ENCODE measurements around the gene PLXNA4.

PLXNA4 gene

DNA sequence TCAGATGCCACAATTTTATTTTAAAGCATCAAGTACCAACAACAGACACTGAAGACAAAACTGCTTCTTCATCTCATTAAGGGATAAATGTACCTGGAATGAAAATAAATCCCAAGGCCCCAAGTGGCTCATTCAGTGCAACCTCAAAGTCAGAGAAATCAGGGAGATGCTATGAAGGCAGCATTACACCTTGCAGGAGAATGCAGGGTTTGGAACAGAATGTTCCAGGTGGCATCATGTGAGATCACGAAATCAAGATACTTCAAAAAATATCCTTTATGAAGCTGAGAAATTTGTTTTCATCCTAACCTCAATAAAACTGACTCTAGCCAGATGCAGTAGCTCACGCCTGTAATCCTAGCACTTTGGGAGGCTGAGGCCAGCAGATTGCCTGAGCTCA is 477.1 kb downstream of the PLXNA4 start:
- FAIRE-seq (no peak), DNase-seq (ENCODE audit: insufficient read length, low spot score) (no peak)

GRCh38 chr7:132098327-132098726 is 477.9 kb downstream of the PLXNA4 start:
- DNase-seq (ENCODE audit: insufficient read length, low spot score) = no peak
- TF ChIP-seq POLR2A (IDR thresholded peaks at IDR 0.05; ENCODE audit: low read depth, low read length) (no peak), POU2F2 (IDR thresholded peaks at IDR 0.05; ENCODE audit: low read depth, low read length) (no peak), TAF1 (IDR thresholded peaks at IDR 0.05; ENCODE audit: low read depth, low read length) (no peak), PAX5 (IDR thresholded peaks at IDR 0.05; ENCODE audit: insufficient read depth, low read length, severe bottlenecking) (no peak), POLR2AphosphoS5 (IDR thresholded peaks at IDR 0.05; ENCODE audit: low read depth, low read length) (no peak), SPI1 (IDR thresholded peaks at IDR 0.05; ENCODE audit: low read depth, low read length) (no peak)
- FAIRE-seq = no peak

More for the DNA sequence above, 477.1 kb downstream of the PLXNA4 start:
- TF ChIP-seq POLR2AphosphoS5 (IDR thresholded peaks at IDR 0.05; ENCODE audit: low read depth, low read length) (no peak), POU2F2 (IDR thresholded peaks at IDR 0.05; ENCODE audit: low read depth, low read length) (no peak), PAX5 (IDR thresholded peaks at IDR 0.05; ENCODE audit: insufficient read depth, low read length, severe bottlenecking) (no peak), TAF1 (IDR thresholded peaks at IDR 0.05; ENCODE audit: low read depth, low read length) (no peak), POLR2A (IDR thresholded peaks at IDR 0.05; ENCODE audit: low read depth, low read length) (no peak), SPI1 (IDR thresholded peaks at IDR 0.05; ENCODE audit: low read depth, low read length) (no peak)

DNA sequence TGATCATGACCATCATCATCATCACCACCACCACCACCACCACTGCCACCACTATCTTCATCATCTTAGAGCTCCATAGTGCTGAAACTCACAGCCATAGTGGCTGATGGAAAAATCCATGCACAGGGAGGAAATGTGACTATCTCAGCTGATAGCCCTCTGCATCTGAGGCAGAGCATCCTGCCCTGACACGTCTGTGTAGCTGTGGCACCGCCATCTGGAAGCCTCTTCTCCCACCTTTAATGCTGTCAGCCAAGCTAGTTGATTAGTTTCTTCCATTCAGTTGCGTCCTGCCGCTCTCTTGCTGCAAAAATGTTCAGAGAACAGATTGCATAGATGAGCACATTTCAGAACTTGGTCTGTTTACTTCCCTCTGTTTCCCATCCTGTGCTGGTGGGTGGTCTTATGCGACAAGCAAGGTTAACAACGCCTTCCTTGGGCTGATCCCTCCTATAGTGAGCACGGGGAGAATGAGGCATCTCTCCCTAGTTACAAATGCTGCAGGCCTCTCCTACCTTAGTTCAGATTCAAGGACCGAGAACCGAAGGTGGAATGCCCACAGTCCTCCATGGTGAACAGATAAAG is 478.6 kb downstream of the PLXNA4 start:
- DNase-seq (ENCODE audit: insufficient read length, low spot score) (no peak), FAIRE-seq (no peak)
- TF ChIP-seq PAX5 (IDR thresholded peaks at IDR 0.05; ENCODE audit: insufficient read depth, low read length, severe bottlenecking) (no peak), TAF1 (IDR thresholded peaks at IDR 0.05; ENCODE audit: low read depth, low read length) (no peak), SPI1 (IDR thresholded peaks at IDR 0.05; ENCODE audit: low read depth, low read length) (no peak), POLR2A (IDR thresholded peaks at IDR 0.05; ENCODE audit: low read depth, low read length) (no peak), POU2F2 (IDR thresholded peaks at IDR 0.05; ENCODE audit: low read depth, low read length) (no peak), POLR2AphosphoS5 (IDR thresholded peaks at IDR 0.05; ENCODE audit: low read depth, low read length) (no peak)

- FAIRE-seq (no peak), DNase-seq (ENCODE audit: insufficient read length, low spot score) (no peak)
- TF ChIP-seq POU2F2 (IDR thresholded peaks at IDR 0.05; ENCODE audit: low read depth, low read length) (no peak), TAF1 (IDR thresholded peaks at IDR 0.05; ENCODE audit: low read depth, low read length) (no peak), POLR2AphosphoS5 (IDR thresholded peaks at IDR 0.05; ENCODE audit: low read depth, low read length) (no peak), SPI1 (IDR thresholded peaks at IDR 0.05; ENCODE audit: low read depth, low read length) (no peak), PAX5 (IDR thresholded peaks at IDR 0.05; ENCODE audit: insufficient read depth, low read length, severe bottlenecking) (no peak), POLR2A (IDR thresholded peaks at IDR 0.05; ENCODE audit: low read depth, low read length) (no peak)
Measured at GRCh38 chr7:132095111-132095765, 481.0 kb downstream of the PLXNA4 start.

- no peak for FAIRE-seq
- no peak for TF ChIP-seq SPI1 (IDR thresholded peaks at IDR 0.05; ENCODE audit: low read depth, low read length)
- TF ChIP-seq TAF1 (IDR thresholded peaks at IDR 0.05; ENCODE audit: low read depth, low read length) = no peak
- no peak for TF ChIP-seq POU2F2 (IDR thresholded peaks at IDR 0.05; ENCODE audit: low read depth, low read length)
- no peak for TF ChIP-seq POLR2A (IDR thresholded peaks at IDR 0.05; ENCODE audit: low read depth, low read length)
- TF ChIP-seq PAX5 (IDR thresholded peaks at IDR 0.05; ENCODE audit: insufficient read depth, low read length, severe bottlenecking) = no peak
- TF ChIP-seq POLR2AphosphoS5 (IDR thresholded peaks at IDR 0.05; ENCODE audit: low read depth, low read length) = no peak
- no peak for DNase-seq (ENCODE audit: insufficient read length, low spot score)
Measured at GRCh38 chr7:132092106-132092505, 484.2 kb downstream of the PLXNA4 start.

GRCh38 chr7:132091706-132092105 is 484.6 kb downstream of the PLXNA4 start:
- FAIRE-seq (no peak), DNase-seq (ENCODE audit: insufficient read length, low spot score) (no peak)
- TF ChIP-seq POLR2AphosphoS5 (IDR thresholded peaks at IDR 0.05; ENCODE audit: low read depth, low read length) (no peak), POU2F2 (IDR thresholded peaks at IDR 0.05; ENCODE audit: low read depth, low read length) (no peak), POLR2A (IDR thresholded peaks at IDR 0.05; ENCODE audit: low read depth, low read length) (no peak), SPI1 (IDR thresholded peaks at IDR 0.05; ENCODE audit: low read depth, low read length) (no peak), TAF1 (IDR thresholded peaks at IDR 0.05; ENCODE audit: low read depth, low read length) (no peak), PAX5 (IDR thresholded peaks at IDR 0.05; ENCODE audit: insufficient read depth, low read length, severe bottlenecking) (no peak)

DNA sequence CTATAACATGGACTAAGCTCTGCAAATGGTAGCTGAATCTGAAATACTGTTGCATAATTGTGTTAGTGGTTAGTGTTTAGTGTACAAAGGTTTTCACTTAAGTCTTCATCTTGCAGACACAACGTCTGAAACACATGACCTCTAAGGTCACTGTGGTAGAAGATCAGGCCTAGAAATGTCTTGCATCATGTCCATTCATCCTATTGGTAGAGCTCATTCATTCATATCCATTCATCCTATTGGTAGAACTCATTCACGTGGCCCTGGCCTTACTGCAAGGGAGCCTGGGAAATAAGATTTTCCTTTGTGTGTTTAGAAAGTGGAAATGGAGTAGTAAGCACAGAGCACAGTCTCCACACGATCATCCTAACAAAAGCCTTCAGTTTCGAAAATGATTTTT is 485.8 kb downstream of the PLXNA4 start:
- DNase-seq (ENCODE audit: insufficient read length, low spot score) = no peak
- TF ChIP-seq PAX5 (IDR thresholded peaks at IDR 0.05; ENCODE audit: insufficient read depth, low read length, severe bottlenecking) = no peak
- TF ChIP-seq TAF1 (IDR thresholded peaks at IDR 0.05; ENCODE audit: low read depth, low read length) = no peak
- no peak for TF ChIP-seq POLR2A (IDR thresholded peaks at IDR 0.05; ENCODE audit: low read depth, low read length)
- TF ChIP-seq POLR2AphosphoS5 (IDR thresholded peaks at IDR 0.05; ENCODE audit: low read depth, low read length) = no peak
- TF ChIP-seq POU2F2 (IDR thresholded peaks at IDR 0.05; ENCODE audit: low read depth, low read length) = no peak
- TF ChIP-seq SPI1 (IDR thresholded peaks at IDR 0.05; ENCODE audit: low read depth, low read length) = no peak
- FAIRE-seq = no peak

- TF ChIP-seq POLR2AphosphoS5 (IDR thresholded peaks at IDR 0.05; ENCODE audit: low read depth, low read length) = no peak
- FAIRE-seq (no peak), DNase-seq (ENCODE audit: insufficient read length, low spot score) (no peak)
Measured at GRCh38 chr7:132089356-132089755, 486.9 kb downstream of the PLXNA4 start.

GRCh38 chr7:132087421-132087820 is 488.8 kb downstream of the PLXNA4 start:
- no peak for TF ChIP-seq POLR2AphosphoS5 (IDR thresholded peaks at IDR 0.05; ENCODE audit: low read depth, low read length)
- TF ChIP-seq POLR2A (IDR thresholded peaks at IDR 0.05; ENCODE audit: low read depth, low read length) = no peak
- TF ChIP-seq TAF1 (IDR thresholded peaks at IDR 0.05; ENCODE audit: low read depth, low read length) = no peak
- no peak for TF ChIP-seq PAX5 (IDR thresholded peaks at IDR 0.05; ENCODE audit: insufficient read depth, low read length, severe bottlenecking)
- TF ChIP-seq POU2F2 (IDR thresholded peaks at IDR 0.05; ENCODE audit: low read depth, low read length) = no peak
- TF ChIP-seq SPI1 (IDR thresholded peaks at IDR 0.05; ENCODE audit: low read depth, low read length) = no peak
- FAIRE-seq = no peak

More at GRCh38 chr7:132087421-132087820, 488.8 kb downstream of the PLXNA4 start:
- no peak for DNase-seq (ENCODE audit: insufficient read length, low spot score)
